HEK293T (cell line): Measurements from ENCODE around the gene POMT1.

Experiments
- ARNT ChIP-seq: fragments of 450-650 bp; IDR thresholded peaks from 2 replicates; pipeline ENCODE4 v1.6.1; 2017; ENCODE audit warnings: mild to moderate bottlenecking
- CTBP1 ChIP-seq: fragments of 450-650 bp; IDR thresholded peaks from 2 replicates; pipeline ENCODE4 v1.6.1; 2016; ENCODE audit warnings: borderline replicate concordance
- ELF4 ChIP-seq: fragments of 450-650 bp; IDR thresholded peaks from 2 replicates; pipeline ENCODE4 v1.6.1; 2017; ENCODE audit warnings: antibody characterized with exemption
- LEF1 ChIP-seq: fragments of 450-650 bp; IDR thresholded peaks from 2 replicates; pipeline ENCODE4 v1.6.1; 2017; ENCODE audit warnings: mild to moderate bottlenecking, borderline replicate concordance
- TARDBP ChIP-seq: fragments of 450-650 bp; IDR thresholded peaks from 2 replicates; pipeline ENCODE4 v1.6.1; 2016

DNA sequence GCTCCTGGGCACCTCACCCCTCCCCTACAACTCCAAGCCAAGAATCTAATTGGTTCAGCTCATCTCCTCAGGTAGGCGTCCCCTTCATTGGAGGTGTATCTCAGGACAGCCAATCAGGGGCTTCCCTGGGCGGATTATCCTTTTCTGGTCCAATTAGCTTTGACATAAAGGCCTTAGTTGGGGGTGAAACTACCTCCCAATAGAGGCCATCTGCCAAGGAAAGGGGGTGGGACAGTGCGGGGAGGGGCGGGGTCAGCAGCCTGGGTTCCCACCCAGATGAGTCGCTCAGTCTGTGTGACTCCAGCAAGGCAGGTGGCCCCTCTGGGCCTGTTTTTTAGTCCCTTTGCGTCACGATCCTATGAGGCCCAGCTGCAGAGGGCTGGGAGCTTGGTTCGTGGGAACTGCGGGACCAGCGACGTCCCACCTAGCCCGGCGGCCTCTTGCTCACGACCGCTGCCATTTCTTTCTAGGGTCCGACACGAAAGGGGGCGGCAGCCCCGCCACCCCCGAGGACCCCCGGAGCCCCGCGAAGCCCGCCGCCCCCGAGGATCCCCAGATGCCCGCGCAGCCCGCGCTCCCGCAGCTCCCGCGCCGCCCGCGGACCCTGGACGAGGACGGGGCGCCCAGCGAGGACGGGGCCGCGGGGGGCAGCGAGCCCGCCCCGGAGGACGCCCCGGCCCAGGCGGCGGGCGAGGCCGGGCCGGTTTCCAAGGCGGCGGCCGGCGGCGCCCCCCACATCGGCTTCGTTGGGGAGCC, 51.5 kb downstream of the POMT1 start:
- no peak for TF ChIP-seq LEF1
- TF ChIP-seq CTBP1: no peak
- TF ChIP-seq ARNT: no peak
- no peak for TF ChIP-seq TARDBP
- no peak for TF ChIP-seq ELF4
